ENCODE results near the gene VPS41.
"Not testable (repeated sequence)": the region's sequence is repeated elsewhere in the genome, so short reads cannot be mapped to it uniquely, and the experiment has no call there.

The VPS41 gene

DNA sequence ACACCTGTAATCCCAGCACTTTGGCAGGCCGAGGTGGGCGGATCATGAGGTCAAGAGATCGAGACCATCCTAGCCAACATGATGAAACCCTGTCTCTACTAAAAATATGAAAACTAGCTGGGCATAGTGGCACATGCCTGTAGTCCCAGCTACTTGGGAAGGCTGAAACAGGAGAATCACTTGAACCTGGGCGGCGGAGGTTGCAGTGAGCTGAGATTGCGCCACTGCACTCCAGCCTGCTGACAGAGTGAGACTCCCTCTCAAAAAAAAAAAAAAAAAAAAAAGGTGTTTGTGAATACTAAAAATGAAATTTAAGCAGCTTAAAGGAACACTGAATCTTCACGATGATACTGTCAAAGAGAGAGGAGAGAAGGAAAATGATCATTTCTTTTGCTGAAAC lies 54.0 kb downstream of the VPS41 start:
- DNase-seq: not testable (repeated sequence)

DNA sequence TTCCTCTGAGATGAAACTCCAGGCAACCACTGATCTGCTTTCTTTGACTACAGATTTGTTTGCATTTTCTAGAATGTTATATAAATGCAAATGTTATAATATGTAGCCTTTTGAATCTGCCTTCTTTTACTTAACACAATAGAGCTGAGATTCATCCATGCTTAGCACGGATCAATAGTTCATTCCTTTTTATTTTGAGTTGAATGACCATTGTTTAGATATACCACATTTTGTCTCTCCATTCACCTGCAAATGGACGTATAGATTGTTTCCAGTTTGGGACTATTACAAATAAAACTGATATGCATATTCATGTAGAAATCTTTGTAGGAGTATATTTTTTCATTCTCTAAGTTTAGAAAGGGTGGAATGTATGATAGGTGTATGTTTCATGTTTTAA lies 57.7 kb downstream of the VPS41 start:
- no peak for DNase-seq

DNA sequence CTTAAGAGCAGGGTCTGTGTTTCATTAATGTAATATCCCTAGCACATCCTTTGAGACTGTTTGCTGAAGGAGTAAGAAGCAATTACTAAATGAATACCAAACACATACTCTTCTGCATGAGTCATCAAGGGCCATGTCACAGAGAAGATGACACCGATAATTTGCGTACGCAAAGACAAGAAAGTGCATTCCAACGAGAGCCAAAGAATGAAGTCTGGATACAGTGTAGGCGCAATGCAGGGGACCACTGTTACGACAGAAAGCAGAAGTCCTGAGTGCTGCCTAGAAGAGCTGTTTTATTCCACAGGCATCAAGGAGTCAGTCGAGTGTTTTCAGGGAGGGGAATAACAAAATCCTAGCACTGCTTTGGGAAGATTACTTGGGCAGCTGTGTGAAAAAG lies 62.7 kb downstream of the VPS41 start:
- no peak for DNase-seq

DNA sequence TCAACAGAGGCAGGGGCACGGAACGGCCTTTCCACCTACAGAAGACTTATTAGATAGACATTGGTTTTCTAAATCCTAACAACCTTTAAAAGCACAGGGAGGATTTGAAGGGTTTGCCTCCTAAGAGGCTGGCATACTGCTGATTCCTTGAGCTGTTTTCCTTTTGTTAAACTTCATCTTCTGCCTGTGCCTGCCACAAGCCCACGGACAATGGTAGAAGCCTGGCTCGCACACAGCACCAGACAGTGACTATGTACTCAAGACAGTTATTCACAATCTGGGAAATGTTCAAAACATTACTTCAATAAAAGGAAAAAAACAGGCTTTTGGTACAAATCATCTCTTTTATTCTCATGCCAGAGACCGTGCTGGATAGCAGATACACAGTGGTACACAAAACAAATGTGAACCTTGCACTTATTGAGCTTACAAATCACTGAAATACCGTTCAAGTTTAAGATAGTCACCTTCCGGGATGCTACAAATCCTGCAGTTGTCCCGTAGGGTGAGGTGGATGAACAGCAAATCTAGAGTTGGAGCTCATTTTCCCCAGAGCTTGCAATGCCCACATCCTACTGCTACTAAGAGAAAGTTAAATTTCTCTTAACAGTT lies 63.9 kb downstream of the VPS41 start:
- no peak for DNase-seq

DNA sequence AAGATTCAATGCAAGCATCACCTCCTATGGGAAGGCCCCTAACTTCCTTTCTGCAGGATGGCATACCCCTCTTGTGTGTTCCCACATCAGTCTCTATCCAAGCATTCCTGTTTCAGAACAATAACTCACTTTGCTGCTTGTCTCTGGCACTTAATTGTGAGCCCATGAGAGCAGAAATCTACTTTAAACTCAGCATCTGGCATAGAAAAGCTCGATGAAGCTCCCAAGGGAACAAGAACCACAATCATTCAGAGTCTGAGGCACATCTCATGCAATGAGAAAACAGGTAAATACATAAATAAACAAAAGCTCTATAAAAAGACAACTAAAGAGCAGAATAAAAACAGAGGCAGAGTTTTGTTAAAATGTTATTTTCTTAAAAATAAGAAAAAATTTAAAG lies 66.2 kb downstream of the VPS41 start:
- no peak for DNase-seq

DNA sequence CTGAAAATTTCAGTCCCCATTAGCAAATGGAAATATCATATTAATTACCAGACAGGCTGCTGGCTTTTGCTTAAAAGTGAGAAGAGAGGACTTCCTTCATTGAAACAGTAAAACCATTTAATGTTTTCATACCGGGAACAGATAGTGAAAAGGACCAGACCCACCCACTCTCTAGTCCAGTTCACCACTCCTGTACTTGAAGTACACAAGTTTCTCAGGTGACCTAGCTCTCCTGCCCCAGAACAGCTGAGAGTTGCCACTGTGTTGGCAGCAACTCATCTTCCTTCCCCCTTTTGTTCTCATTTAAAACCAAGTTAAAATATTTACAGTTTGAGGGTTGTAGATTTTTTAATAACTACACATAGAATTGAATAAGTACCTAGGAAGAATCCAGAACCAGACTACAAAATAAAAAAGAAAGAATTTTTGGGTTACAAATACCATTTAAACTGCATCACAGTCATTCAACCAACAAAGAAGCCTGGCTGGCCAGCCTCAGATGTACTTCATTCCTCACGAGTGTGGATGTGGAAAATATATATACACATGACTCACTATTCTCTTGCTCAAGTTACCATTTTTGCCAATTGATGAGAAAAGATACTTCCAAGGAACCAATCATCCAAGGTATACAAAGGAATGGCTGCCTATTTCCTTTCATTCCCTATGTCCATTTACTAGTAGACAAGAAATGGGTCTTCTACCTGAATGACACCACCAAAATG lies 68.1 kb downstream of the VPS41 start:
- DNase-seq: no peak

DNA sequence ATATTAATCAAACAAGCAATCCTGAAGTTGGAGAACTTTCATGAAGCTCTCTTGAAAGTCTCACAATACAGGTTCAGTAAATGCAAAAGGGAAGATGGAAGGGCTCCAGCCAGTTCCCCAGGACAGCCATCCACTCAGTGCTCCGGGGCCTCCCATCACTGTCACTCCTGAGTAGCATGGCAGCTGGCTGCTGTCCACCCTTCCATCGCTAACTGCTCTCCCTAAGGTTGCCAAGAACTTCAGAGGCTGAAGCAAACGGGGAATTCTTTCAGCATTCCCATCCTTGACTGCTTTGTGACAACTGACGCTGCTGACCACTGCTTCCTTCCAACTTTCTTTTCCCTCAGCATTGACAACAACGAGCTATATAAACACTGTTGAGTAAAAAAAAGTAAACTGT lies 69.1 kb downstream of the VPS41 start:
- no peak for DNase-seq

DNA sequence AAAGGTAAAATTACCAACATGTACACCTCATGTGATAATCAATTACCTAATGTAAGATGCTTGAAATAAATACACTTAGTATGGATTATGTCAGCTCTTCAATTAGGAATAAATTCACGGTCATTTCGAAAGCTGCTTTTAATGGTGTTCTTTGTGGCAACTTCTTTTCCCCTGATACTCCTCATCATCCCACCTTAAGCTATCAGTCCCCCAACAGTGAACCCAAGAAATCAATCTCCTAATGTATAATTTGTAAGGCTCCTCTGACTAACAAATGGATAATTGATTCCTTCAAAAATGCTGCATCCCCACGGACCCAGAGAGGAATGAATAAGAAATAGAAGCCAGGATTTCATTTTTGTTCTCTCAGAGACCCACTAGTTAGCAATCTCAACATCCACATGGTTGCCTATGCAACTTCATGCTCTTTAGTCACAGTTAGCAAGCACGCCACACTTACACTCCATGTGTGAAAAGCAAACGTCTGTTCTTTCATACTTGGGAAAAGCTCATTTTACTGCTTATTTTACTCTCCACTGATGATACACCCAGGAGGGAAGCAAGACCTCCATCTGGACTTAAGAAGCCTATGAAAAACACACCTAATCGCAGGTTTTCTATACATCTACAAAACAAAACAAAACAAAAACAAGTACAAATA lies 70.1 kb downstream of the VPS41 start:
- no peak for DNase-seq

DNA sequence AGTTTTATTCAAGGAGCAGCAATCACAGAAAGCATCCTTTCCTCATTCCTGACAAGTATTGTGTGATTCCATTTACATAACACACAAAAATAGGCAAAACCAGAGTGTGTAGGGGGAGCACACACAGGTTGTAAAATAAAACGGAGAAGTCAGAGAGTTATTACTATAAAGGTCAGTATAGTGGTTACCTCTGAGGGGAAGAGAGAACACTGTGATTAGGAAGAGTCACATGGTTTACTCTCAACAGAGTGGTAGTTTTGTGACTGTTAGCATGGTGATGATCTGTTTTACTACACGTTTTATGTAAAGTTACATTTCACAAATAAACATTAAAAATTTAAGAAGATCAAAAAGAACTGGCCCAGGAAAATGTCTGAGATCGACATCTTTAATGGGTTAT lies 74.6 kb downstream of the VPS41 start:
- no peak for DNase-seq

DNA sequence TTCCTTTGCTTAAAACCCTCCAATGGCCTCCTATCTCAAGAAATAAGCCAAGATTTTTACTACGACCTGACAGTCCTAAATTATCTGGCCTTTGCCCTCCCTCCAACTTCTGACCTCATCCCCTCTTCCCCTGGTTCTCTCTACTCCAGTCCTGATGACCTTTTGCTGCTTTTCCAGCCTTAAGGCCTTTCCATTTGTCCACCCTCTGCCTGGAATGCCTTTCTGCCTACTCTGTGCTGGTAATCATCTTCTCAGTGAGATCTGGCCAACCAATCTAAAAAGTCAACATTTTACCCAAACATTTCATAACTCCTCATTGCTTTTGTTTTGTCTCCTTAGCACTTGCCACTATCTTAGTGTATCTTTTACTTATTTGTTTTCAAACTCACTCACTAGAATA lies 75.7 kb downstream of the VPS41 start:
- DNase-seq: no peak

DNA sequence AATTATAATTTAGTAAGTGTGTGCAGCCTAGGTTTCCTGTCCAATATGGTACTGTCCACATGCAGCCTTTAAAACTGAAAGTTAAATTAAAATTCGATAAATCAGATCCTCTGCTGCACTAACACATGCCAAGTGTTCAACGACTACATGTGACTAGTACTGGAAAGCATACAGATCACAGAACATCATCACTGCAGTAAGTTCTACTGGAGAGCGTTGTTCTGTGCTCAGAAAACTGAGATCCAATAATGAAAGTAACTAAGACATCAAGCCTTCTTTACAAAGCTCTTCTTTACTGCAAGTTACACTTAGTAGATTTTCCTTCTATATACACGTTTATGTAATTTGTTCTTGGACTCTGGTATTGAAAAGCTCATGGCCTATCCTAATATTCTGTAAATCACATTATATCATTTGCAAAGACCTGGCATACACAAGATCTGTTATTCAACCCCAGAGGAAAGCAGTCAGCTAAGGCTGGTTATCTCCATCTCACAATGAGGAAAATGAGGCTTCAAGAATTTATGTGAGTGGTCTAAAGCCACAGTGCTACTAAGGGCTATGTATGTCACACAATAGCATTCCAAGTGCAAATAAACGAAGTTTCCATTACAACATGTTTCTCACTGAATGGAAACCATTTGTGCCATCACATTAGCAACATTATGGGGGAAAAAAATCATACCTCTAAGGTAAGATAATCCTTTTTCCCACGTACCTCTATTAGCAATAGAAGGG lies 77.6 kb downstream of the VPS41 start:
- no peak for DNase-seq

DNA sequence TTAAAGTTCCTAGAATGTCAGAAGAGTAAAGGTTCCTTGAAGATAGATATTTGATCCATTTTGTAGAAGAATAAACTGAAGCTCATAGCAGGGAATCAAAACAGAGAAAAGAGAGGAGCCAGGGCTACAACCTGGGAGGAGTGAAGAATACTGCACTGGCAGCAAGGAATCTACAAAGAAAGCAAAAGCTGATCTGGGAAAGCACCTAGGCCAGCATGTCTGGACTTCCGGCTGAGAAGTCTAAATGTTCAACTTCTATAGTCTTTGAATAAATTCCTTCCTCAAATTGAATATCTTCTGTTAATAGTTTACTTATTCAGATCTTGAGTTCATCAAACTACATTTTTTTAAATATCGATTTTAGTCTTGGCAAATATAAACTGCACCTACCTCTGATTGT lies 78.2 kb downstream of the VPS41 start:
- DNase-seq: no peak

DNA sequence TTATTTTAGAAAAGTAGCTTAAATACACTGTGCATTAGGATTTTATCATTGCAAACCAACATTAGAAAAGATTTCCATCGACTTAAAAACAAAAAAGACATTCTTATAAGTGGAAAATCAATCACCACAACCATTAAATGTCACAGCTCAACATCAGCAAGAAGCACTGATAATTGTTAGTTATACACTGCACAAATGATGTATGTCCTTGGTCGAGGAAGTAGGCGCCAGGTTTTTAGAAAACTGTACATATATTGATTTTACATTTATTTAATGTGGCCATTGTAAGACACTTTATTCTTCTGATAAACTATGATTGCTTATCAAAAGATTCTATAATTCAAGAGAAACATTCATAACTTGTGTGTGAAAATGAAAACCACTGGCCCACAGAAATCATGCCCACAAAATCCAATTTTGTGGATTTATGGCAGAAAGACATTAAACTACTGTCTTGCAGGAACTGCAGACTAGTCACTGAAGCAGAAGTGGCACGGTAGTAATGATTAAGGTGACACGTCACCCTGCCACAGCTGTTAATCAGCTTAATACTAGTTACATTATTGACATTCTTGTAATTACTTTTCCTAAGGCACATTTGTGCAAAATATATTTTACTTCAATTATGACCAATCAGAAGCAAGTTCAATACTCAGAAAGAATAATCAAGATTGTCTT lies 79.4 kb downstream of the VPS41 start:
- no peak for DNase-seq

DNA sequence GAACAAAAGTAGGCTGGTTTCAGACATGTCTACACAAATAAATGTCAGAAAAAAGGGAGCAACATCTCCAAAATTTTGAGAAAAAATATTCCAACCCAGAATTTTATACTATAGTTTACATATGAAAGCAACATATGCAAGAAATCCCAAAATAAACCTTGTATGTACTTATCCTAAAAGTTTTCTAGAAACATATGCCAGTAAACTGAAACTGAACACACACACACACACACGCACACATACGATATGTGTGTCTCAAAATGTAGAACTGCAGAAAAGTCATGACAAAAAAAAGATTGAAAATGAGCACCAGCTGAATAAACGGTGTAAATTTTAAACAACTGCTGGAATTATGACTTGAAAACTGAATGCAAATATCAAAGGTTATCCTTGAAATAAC lies 81.0 kb downstream of the VPS41 start:
- DNase-seq: no peak

DNA sequence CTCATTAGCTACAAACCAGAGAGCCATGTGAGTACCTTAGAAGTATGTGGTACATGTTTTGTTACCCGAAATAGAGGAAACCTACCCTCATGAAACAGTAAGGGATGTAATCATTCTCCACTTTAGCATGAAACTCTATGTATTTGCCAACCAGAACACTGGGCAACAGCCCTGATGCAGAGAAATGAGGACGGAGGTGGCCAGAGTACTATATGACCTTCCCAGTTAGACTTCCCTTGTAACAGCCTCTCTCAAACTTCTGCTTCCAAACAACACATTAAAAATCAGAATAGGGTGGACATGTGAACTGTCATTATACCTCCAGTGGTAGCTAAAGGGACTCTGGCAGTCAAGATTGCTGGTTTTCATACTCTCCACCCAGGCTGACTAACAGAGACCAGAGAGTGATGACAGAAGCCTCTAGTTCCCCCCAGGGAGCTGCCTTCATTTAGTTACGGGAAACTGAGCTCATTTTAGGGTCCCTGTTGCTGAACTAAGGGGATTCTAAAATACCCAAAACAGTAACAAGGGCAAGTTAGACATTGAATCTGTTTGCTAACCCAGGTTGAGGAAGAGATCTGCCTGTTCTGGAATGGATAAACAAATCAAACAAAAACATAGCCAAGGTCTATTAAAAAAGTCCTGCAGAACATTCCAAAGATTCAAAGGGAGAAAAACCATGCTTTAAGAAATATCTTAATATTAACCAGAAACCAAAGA lies 83.1 kb downstream of the VPS41 start:
- DNase-seq: no peak

DNA sequence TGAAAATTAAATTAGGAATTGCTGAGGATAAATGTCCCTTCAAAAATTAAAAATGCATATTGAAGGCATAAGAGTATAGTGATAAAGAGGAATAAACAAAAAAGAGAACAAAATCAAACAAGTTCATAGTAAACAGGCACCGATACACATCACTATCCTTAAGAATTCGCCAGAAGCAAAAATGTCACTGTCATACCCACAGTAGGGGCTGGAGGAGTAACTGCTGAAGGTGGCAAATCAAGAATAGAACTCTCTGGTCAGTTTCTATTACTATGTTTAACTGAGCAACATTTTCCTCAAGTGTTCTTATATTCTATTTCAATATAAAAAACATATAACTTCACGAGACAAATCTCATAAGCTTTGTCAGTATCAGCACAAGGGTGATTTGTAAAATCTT lies 84.0 kb downstream of the VPS41 start:
- no peak for DNase-seq

DNA sequence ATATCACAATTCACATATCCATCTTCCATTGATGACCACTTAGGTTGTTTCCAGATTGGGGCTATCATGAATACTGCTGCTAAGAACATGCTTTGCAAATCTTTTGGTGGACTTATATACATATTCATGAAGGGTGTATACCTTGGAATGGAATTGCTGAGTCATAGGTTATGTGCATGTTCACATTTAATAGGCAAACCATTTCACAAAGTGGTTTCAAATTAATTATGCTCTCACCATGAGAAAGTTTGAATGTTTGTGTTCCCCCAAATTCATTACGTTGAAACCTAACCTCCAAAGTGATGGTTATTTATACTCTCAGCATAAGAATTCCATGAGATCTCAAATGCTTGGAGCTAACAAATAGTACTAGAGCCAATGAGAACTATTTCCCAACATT lies 86.4 kb downstream of the VPS41 start:
- DNase-seq: no peak

DNA sequence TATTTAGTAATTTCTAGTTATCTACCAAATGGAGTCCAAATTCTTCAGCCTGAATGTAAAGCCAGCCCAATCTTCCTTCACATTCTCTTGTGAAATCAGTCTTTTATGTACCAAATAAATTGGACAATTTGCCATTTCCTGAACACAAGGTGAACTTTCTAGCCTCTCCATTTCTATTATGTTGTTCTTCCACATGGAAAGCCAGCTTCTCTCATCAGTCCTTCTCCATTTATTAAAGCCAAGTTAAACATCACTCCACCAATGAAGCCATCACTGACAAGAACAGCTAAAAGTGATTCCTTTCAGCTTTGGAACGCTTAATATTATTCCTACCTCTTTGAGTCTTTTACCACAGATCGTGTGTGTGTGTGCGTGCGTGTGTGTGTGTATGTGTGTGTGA lies 88.4 kb downstream of the VPS41 start:
- no peak for DNase-seq

DNA sequence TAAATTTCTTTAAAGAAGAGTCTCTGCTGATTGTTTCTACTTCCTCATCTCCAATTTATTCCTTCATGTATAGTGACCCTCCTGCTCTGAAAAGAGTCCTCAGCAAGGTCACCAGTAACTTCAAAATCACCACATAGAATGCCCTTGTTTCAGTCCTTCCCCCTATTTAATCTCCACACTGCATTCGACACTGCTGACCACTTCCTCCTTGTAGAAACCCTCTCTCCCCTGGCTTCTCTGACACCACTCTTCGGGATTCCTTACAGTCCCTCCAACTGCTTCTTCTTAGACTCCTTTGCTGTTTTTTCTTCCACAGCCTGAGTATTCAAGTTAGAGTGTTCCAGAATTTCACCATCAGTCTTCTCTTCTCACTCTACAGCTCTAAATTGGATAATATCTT lies 89.5 kb downstream of the VPS41 start:
- DNase-seq: no peak

DNA sequence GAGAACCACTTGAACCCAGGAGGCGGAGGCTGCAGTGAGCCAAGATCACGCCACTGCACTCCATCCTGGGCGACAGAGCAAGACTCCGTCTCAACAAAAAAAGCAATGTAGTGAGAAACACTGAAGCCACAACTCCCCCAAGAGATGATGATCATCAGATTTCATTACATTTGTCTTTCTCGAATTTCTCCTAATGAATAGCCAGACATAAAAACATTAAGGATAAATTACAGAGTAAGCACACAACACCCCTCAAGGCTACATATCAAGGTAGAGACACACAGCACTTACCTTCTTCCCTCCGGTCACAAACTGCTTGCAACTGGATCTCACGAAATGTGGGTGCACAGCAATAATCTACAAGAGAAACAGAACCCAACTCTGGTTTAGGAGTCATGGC lies 91.5 kb downstream of the VPS41 start:
- no peak for DNase-seq

DNA sequence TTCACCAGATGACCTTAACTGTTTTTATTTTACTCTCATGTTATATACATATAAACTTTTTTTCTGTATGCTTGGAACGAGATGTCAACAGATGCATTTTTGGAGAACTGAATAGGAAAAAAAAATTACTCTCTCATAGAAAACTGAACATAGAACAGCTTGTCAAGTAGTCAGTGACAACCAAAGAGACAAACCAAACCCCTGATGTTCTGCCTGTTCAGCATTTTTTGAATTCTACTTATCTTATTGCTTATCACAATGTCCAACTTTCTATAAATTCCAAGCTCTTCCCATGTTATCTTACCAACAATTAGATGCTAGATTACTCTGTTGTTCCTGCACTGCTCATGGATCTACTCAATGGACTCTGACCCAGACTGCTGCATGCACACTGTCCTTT lies 95.2 kb downstream of the VPS41 start:
- no peak for DNase-seq

DNA sequence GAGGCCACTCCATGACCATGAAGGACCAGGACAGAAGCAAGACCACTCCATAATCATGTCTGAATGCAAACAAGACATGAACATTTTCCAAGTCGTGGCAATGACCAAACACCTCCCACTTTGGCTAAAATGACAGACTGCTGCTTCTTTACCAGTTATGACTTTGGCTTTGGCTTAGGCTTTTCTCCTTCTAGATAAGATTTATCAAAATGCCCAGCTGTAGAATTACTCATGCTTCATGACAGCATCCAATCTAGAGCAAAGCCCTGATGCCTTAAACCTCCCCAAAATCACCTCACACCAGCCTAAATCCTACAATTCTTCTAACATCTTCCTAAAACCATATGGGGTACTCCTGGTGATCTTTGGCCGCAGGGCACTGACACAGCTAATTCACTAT lies 102.1 kb downstream of the VPS41 start:
- no peak for DNase-seq

DNA sequence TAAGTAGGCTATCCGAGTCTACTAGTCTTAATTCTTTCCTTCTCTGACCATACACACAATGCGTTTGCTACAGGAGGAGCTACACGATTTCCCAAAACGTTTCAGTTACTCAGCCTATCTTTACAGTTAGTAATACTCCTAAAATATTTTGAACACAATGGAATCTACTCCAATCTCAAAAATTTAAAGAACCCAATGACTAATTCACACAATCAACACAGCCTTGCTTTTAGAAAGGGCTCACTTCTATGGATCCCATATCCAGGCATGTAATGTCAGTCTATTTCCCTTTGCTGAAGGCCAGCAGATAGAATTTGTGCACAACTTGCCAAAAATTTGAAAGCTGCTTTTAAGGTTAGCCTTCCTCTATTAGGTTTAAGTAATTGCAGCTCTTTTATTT lies 107.2 kb downstream of the VPS41 start:
- DNase-seq: no peak

Measured in NCI-H2081 (cell line).